HEK293 (cell line): ENCODE data around the gene LBH.

Source experiments
- CTCF ChIA-PET: fragments of 350-600 bp; formaldehyde crosslinking; extraction: SDS; loops from one replicate; lab custom pipeline; 2021; ENCODE audit warnings: antibody characterized with exemption; lab: Yijun Ruan, JAX
- POLR2A ChIA-PET: fragments of 300-600 bp; formaldehyde crosslinking; extraction: SDS; loops from one replicate; lab custom pipeline; 2020; ENCODE audit warnings: antibody characterized with exemption, inconsistent platforms; lab: Yijun Ruan, JAX
- H3K27ac ChIP-seq: fragments of 200-500 bp; sonication (Bioruptor generic); 2 replicates; pipeline ENCODE4 v1.5.1; 2014; ENCODE audit warnings: low read depth, low read length, control low read depth, inconsistent platforms; ENCODE audit errors: extremely low read depth
- H3K36me3 ChIP-seq, 2 experiments: fragments of 200-500 bp in 1 of 2; sonication (Bioruptor generic) in 1 of 2; 1 replicate in 1 of 2; 2 replicates in 1 of 2; pipeline ENCODE4 v1.5.1; 2014 to 2017; ENCODE audit warnings: inconsistent platforms in 2 of 2, low read length in 2 of 2; ENCODE audit not compliant: control insufficient read depth in 2 of 2, insufficient read depth in 1 of 2
- H3K4me1 ChIP-seq: fragments of 200-500 bp; sonication (Bioruptor generic); 2 replicates; pipeline ENCODE4 v1.5.1; 2014; ENCODE audit warnings: mild to moderate bottlenecking, low read length, inconsistent platforms; ENCODE audit not compliant: control insufficient read depth, insufficient read depth
- H3K4me3 ChIP-seq: 2 replicates; pipeline ENCODE4 v1.5.1; 2011; ENCODE audit warnings: low read depth, mild to moderate bottlenecking, control low read depth, low read length, moderate library complexity
- H3K9me3 ChIP-seq: fragments of 200-500 bp; sonication (Bioruptor generic); 2 replicates; pipeline ENCODE4 v1.5.1; 2014; ENCODE audit warnings: low read depth, low read length, inconsistent platforms; ENCODE audit not compliant: control insufficient read depth, insufficient read depth
- ATF2 ChIP-seq: fragments of 450-650 bp; formaldehyde crosslinking; IDR thresholded peaks from 2 replicates; pipeline ENCODE4 v1.5.1; 2016; ENCODE audit warnings: missing biosample characterization, missing genetic modification characterization, low read depth
- BCL11B ChIP-seq: fragments of 450-650 bp; formaldehyde crosslinking; IDR thresholded peaks from 2 replicates; pipeline ENCODE4 v1.5.1; 2016; ENCODE audit warnings: low read depth, missing biosample characterization, missing genetic modification characterization
- GLIS2 ChIP-seq: fragments of 450-650 bp; formaldehyde crosslinking; IDR thresholded peaks from 2 replicates; pipeline ENCODE4 v1.5.1; 2016; ENCODE audit warnings: missing biosample characterization, missing genetic modification characterization
- HIC1 ChIP-seq: fragments of 450-650 bp; formaldehyde crosslinking; IDR thresholded peaks from 2 replicates; pipeline ENCODE4 v1.5.1; 2016; ENCODE audit warnings: missing biosample characterization, missing genetic modification characterization
- MYNN ChIP-seq: fragments of 450-650 bp; formaldehyde crosslinking; IDR thresholded peaks from 2 replicates; pipeline ENCODE4 v1.5.1; 2016; ENCODE audit warnings: missing biosample characterization, missing genetic modification characterization, borderline replicate concordance
- PATZ1 ChIP-seq: fragments of 450-650 bp; formaldehyde crosslinking; IDR thresholded peaks from 2 replicates; pipeline ENCODE4 v1.5.1; 2016; ENCODE audit warnings: missing biosample characterization, missing genetic modification characterization
- SP2 ChIP-seq: fragments of 450-650 bp; formaldehyde crosslinking; IDR thresholded peaks from 2 replicates; pipeline ENCODE4 v1.5.1; 2016; ENCODE audit warnings: missing biosample characterization, missing genetic modification characterization
- ZBTB1 ChIP-seq: fragments of 450-650 bp; formaldehyde crosslinking; IDR thresholded peaks from 2 replicates; pipeline ENCODE4 v1.5.1; 2016; ENCODE audit warnings: missing biosample characterization, missing genetic modification characterization
- ZFHX2 ChIP-seq: fragments of 450-650 bp; formaldehyde crosslinking; conservative IDR thresholded peaks from 2 replicates; pipeline ENCODE4 v1.5.1; 2016; ENCODE audit warnings: missing biosample characterization, missing genetic modification characterization
- ZFP69B ChIP-seq: fragments of 450-650 bp; formaldehyde crosslinking; IDR thresholded peaks from 2 replicates; pipeline ENCODE4 v1.5.1; 2016; ENCODE audit warnings: missing biosample characterization, missing genetic modification characterization
- ZNF132 ChIP-seq: fragments of 450-650 bp; formaldehyde crosslinking; IDR thresholded peaks from 2 replicates; pipeline ENCODE4 v1.5.1; 2017; ENCODE audit warnings: missing biosample characterization, missing genetic modification characterization, borderline replicate concordance
- ZNF146 ChIP-seq: fragments of 450-650 bp; formaldehyde crosslinking; IDR thresholded peaks from 2 replicates; pipeline ENCODE4 v1.5.1; 2016; ENCODE audit warnings: missing biosample characterization, missing genetic modification characterization
- ZNF169 ChIP-seq: fragments of 450-650 bp; formaldehyde crosslinking; IDR thresholded peaks from 2 replicates; pipeline ENCODE4 v1.5.1; 2016; ENCODE audit warnings: missing biosample characterization, missing genetic modification characterization
- ZNF214 ChIP-seq: fragments of 450-650 bp; formaldehyde crosslinking; IDR thresholded peaks from 2 replicates; pipeline ENCODE4 v1.5.1; 2017; ENCODE audit warnings: missing biosample characterization, mild to moderate bottlenecking, missing genetic modification characterization, borderline replicate concordance
- ZNF280D ChIP-seq: fragments of 450-650 bp; formaldehyde crosslinking; IDR thresholded peaks from 2 replicates; pipeline ENCODE4 v1.5.1; 2016; ENCODE audit warnings: missing biosample characterization, missing genetic modification characterization
- ZNF416 ChIP-seq: fragments of 450-650 bp; formaldehyde crosslinking; IDR thresholded peaks from 2 replicates; pipeline ENCODE4 v1.5.1; 2016; ENCODE audit warnings: missing biosample characterization, missing genetic modification characterization
- ZNF48 ChIP-seq: fragments of 450-650 bp; formaldehyde crosslinking; IDR thresholded peaks from 2 replicates; pipeline ENCODE4 v1.5.1; 2016; ENCODE audit warnings: missing biosample characterization, missing genetic modification characterization
- ZNF548 ChIP-seq: fragments of 450-650 bp; formaldehyde crosslinking; IDR thresholded peaks from 2 replicates; pipeline ENCODE4 v1.5.1; 2016; ENCODE audit warnings: missing biosample characterization, missing genetic modification characterization
- ZNF549 ChIP-seq: fragments of 450-650 bp; IDR thresholded peaks from 2 replicates; pipeline ENCODE4 v1.5.1; 2018; ENCODE audit warnings: missing biosample characterization, missing genetic modification characterization, mild to moderate bottlenecking, inconsistent platforms, moderate library complexity
- ZNF571 ChIP-seq: fragments of 450-650 bp; formaldehyde crosslinking; IDR thresholded peaks from 2 replicates; pipeline ENCODE4 v1.5.0; 2017; ENCODE audit warnings: missing biosample characterization, missing genetic modification characterization
- ZNF791 ChIP-seq: fragments of 450-650 bp; formaldehyde crosslinking; IDR thresholded peaks from 2 replicates; pipeline ENCODE4 v1.5.1; 2016; ENCODE audit warnings: missing biosample characterization, missing genetic modification characterization

The LBH gene

GRCh38 chr2:30276455-30276911 lies 45.1 kb downstream of the LBH start (continued):
- TF ChIP-seq ZBTB1 (tag by site-specific recombination) (no peak), ZNF169 (no peak), ZNF48 (tag by site-specific recombination) (no peak), ZNF146 (no peak), ZFP69B (tag by site-specific recombination) (no peak)

- Histone ChIP-seq H3K36me3 (no peaks in the 10 kb centered on the region), H3K27ac (no peak overlapping the region), H3K9me3 (no peaks in the 10 kb centered on the region), H3K4me1 (peaks cover 8% of the 10 kb centered on the region), H3K4me3 (no peak overlapping the region)
- CTCF ChIA-PET, result no interaction called here
- TF ChIP-seq ZNF791 (no peak), ZNF132 (tag by site-specific recombination) (no peak), ZNF214 (no peak), PATZ1 (tag by site-specific recombination) (no peak), ZNF549 (tag by site-specific recombination) (no peak), GLIS2 (tag by site-specific recombination) (no peak)
- POLR2A ChIA-PET, result no interaction called here
Measured at GRCh38 chr2:30277582-30277981, 46.2 kb downstream of the LBH start.

GRCh38 chr2:30278419-30278818 lies 47.1 kb downstream of the LBH start:
- H3K36me3 ChIP-seq, result no peaks in the 10 kb centered on the region
- POLR2A ChIA-PET, result no interaction called here
- H3K9me3 ChIP-seq, result no peaks in the 10 kb centered on the region
- peak; percentile 32; the same call in 1 of the 2 replicates for TF ChIP-seq ATF2 (tag by site-specific recombination)
- no peak for TF ChIP-seq MYNN (tag by site-specific recombination)
- CTCF ChIA-PET, result interaction anchor here (1.4 kb wide), 1 partner anchor 40 kb away, joined by 4 read pairs; no protein-coding TSS in a partner anchor
- no peak overlapping the region for H3K4me3 ChIP-seq
- H3K27ac ChIP-seq, result no peak overlapping the region
- peaks cover 8% of the 10 kb centered on the region for H3K4me1 ChIP-seq

GRCh38 chr2:30280596-30281434 lies 49.5 kb downstream of the LBH start:
- POLR2A ChIA-PET, result interaction anchor here (0.7 to 1.9 kb wide), 2 partner anchors 48 to 157 kb away, joined by 3 to 5 read pairs; no protein-coding TSS in a partner anchor
- H3K27ac ChIP-seq, result no peak overlapping the region
- CTCF ChIA-PET, result interaction anchor here (0.7 kb wide), 1 partner anchor 360 kb away, joined by 4 read pairs; no protein-coding TSS in a partner anchor
- no peak for TF ChIP-seq ZNF280D (tag by site-specific recombination)
- no peak for TF ChIP-seq SP2 (tag by site-specific recombination)
- TF ChIP-seq BCL11B (tag by site-specific recombination), result no peak
- TF ChIP-seq ZNF416, result no peak
- no peak for TF ChIP-seq ZNF548
- TF ChIP-seq ZFHX2 (tag by site-specific recombination), result no peak
- no peak for TF ChIP-seq ZNF571 (tag by site-specific recombination)
- no peak for TF ChIP-seq ZNF48 (tag by site-specific recombination)
- TF ChIP-seq HIC1 (tag by site-specific recombination), result no peak

More at GRCh38 chr2:30280596-30281434, 49.5 kb downstream of the LBH start:
- Histone ChIP-seq H3K4me1 (no peaks in the 10 kb centered on the region), H3K9me3 (no peaks in the 10 kb centered on the region), H3K36me3 (no peaks in the 10 kb centered on the region), H3K4me3 (no peak overlapping the region)
